K562 (cell line): ENCODE results near the gene STK25. TPM values are rescaled to one million over a fixed set of nuclear protein-coding genes. Genes with fewer than 3 reads are reported as not detected.

Experiments used
- ATAC-seq: fragments of 200-7000 bp; cut with Tn5 transposase; 3 replicates; pipeline ENCODE4 v1.9.1; 2020; ENCODE audit warnings: moderate library complexity
- BruUV-seq: library from RNA; stranded (reverse); fragments of 400-500 nt; replicated peaks from 2 replicates; lab custom pipeline; 2021; lab: Mats Ljungman, UMichigan
- CTCF ChIA-PET: fragments of 300-600 bp; formaldehyde crosslinking; extraction: SDS; loops from one replicate; lab custom pipeline; 2021; ENCODE audit warnings: low intra/inter-chr PET ratio; lab: Yijun Ruan, JAX
- POLR2A ChIA-PET: fragments of 300-600, 350-650 bp; sonication (Branson Sonifier 250); formaldehyde crosslinking; extraction: SDS; loops from one replicate; lab custom pipeline; 2021; ENCODE audit warnings: antibody characterized with exemption, inconsistent platforms; lab: Yijun Ruan, JAX
- DNase-seq, 4 experiments: peaks; one replicate each; pipeline versions ENCODE4 v3.0.0 to v3.0.0-alpha.2; 2011 to 2018; ENCODE audit warnings: low spot score in 3 of 4, mixed read lengths in 3 of 4; ENCODE audit errors: extremely low read depth in 1 of 4
- FAIRE-seq: peaks from 2 replicates; lab custom pipeline; 2011; peaks lifted over from hg19 to GRCh38; lab: Jason Lieb, UNC
- H2AFZ ChIP-seq: 2 replicates; pipeline ENCODE4 v1.6.0; 2011; ENCODE audit warnings: low read depth, low read length, control low read depth, inconsistent platforms
- H3K27ac ChIP-seq: fragments of 200-600 bp; 3 replicates; pipeline ENCODE4 v1.8.0; 2011; ENCODE audit warnings: low read depth, mild to moderate bottlenecking, control low read depth, inconsistent platforms, low read length, moderate library complexity, mixed read lengths; ENCODE audit errors: extremely low read depth
- H3K27me3 ChIP-seq, 2 experiments: fragments of 300-600 bp in 1 of 2; 2 replicates in 1 of 2; 3 replicates in 1 of 2; pipeline versions ENCODE4 v1.6.0 to v1.8.0; 2011; ENCODE audit warnings: inconsistent platforms in 2 of 2, low read length in 2 of 2, mild to moderate bottlenecking in 1 of 2, mixed read lengths in 1 of 2, moderate library complexity in 1 of 2; ENCODE audit not compliant: control insufficient read depth in 2 of 2, insufficient read depth in 2 of 2
- H3K36me3 ChIP-seq: fragments of 300-600 bp; 3 replicates; pipeline ENCODE4 v1.8.0; 2011; ENCODE audit warnings: mild to moderate bottlenecking, low read length, inconsistent platforms; ENCODE audit not compliant: control insufficient read depth, insufficient read depth
- H3K4me1 ChIP-seq, 2 experiments: fragments of 200-600 bp in 1 of 2; replicated peaks in 1 of 2; 2 replicates in 1 of 2; 3 replicates in 1 of 2; pipeline versions ENCODE4 v1.5.1 to v1.8.0; 2011; ENCODE audit warnings: inconsistent platforms in 2 of 2, low read length in 2 of 2, mild to moderate bottlenecking in 1 of 2, mixed read lengths in 1 of 2, moderate library complexity in 1 of 2; ENCODE audit not compliant: control insufficient read depth in 2 of 2, insufficient read depth in 2 of 2
- H3K4me2 ChIP-seq: 2 replicates; pipeline ENCODE4 v1.6.1; 2011; ENCODE audit warnings: low read length, control low read depth, inconsistent platforms, mixed read lengths; ENCODE audit not compliant: insufficient read depth
- H3K4me3 ChIP-seq: fragments of 200-600 bp; sonication (generic), shearing (Covaris generic); 2 replicates; pipeline ENCODE4 v1.5.1; 2016; ENCODE audit warnings: control low read depth, inconsistent platforms
- H3K79me2 ChIP-seq: fragments of 200-600 bp; 3 replicates; pipeline ENCODE4 v1.8.0; 2011; ENCODE audit warnings: low read length, inconsistent platforms; ENCODE audit not compliant: control insufficient read depth, insufficient read depth
- H3K9ac ChIP-seq, 2 experiments: 2 replicates each; pipeline versions ENCODE4 v1.6.0 to v1.6.1; 2011; ENCODE audit warnings: low read depth in 2 of 2, low read length in 2 of 2, control low read depth in 1 of 2, inconsistent platforms in 1 of 2, mild to moderate bottlenecking in 1 of 2, mixed read lengths in 1 of 2; ENCODE audit not compliant: insufficient read depth in 1 of 2
- H3K9me1 ChIP-seq: one replicate; pipeline ENCODE4 v1.6.0; 2011; ENCODE audit warnings: inconsistent platforms, mild to moderate bottlenecking, low read length, moderate library complexity; ENCODE audit not compliant: control insufficient read depth, insufficient read depth
- H3K9me3 ChIP-seq: replicated peaks from 2 replicates; pipeline ENCODE4 v1.5.1; 2011; ENCODE audit warnings: low read depth, low read length, inconsistent platforms; ENCODE audit not compliant: control insufficient read depth, insufficient read depth
- H4K20me1 ChIP-seq: replicated peaks from 2 replicates; pipeline ENCODE4 v1.6.1; 2011; ENCODE audit warnings: low read length, inconsistent platforms, mixed read lengths; ENCODE audit not compliant: control insufficient read depth, insufficient read depth
- CBX3 ChIP-seq, 2 experiments: IDR thresholded peaks; 1 replicate in 1 of 2; 2 replicates in 1 of 2; pipeline ENCODE4 v1.6.1; 2012; ENCODE audit warnings: inconsistent platforms in 2 of 2, low read length in 2 of 2, borderline replicate concordance in 1 of 2, control low read depth in 1 of 2
- CHAMP1 ChIP-seq: fragments of 450-650 bp; IDR thresholded peaks from 2 replicates; pipeline ENCODE4 v1.6.1; 2016; ENCODE audit warnings: mild to moderate bottlenecking
- CHD2 ChIP-seq: IDR thresholded peaks from 2 replicates; pipeline ENCODE4 v1.6.1; 2011; ENCODE audit warnings: low read depth, low read length
- GATA2 ChIP-seq: sonication (generic); formaldehyde crosslinking; IDR thresholded peaks from 2 replicates; pipeline ENCODE4 v1.4.0; 2020; ENCODE audit warnings: mild to moderate bottlenecking, missing genetic modification reagents
- IRF9 ChIP-seq: fragments of 450-650 bp; IDR thresholded peaks from 2 replicates; pipeline ENCODE4 v1.6.1; 2016; ENCODE audit warnings: missing biosample characterization, missing genetic modification characterization
- KLF6 ChIP-seq: fragments of 250-450 bp; sonication (Bioruptor Pico); IDR thresholded peaks from 2 replicates; pipeline ENCODE4 v1.4.0; 2020; ENCODE audit warnings: mild to moderate bottlenecking, moderate library complexity, borderline replicate concordance
- RFX1 ChIP-seq: fragments of 450-650 bp; IDR thresholded peaks from 2 replicates; pipeline ENCODE4 v1.6.1; 2016; ENCODE audit warnings: mild to moderate bottlenecking, moderate library complexity
- TFAM ChIP-seq: fragments of 250-450 bp; sonication (Bioruptor Pico); conservative IDR thresholded peaks from 2 replicates; pipeline ENCODE4 v1.5.0; 2021; ENCODE audit warnings: mild to moderate bottlenecking, moderate library complexity
- ZBTB33 ChIP-seq: sonication (generic); formaldehyde crosslinking; IDR thresholded peaks from 2 replicates; pipeline ENCODE4 v1.8.1; 2023; ENCODE audit warnings: mild to moderate bottlenecking, missing genetic modification reagents
- WGBS: fragments of 100-300 bp; shearing (Covaris generic); methylation state at CpG from one replicate; pipeline ENCODE4 v1.1.6; 2016; ENCODE audit warnings: low coverage, mixed read lengths; ENCODE audit not compliant: insufficient coverage; ENCODE audit errors: missing lambda C conversion rate; 5-methylcytosine and 5-hydroxymethylcytosine counted together
- in situ Hi-C: fragments of 300-500 bp; cut with MboI; formaldehyde crosslinking; loops from 4 replicates; pipeline ENCODE4 v1.15.0; 2018; ENCODE audit warnings: inconsistent platforms, mixed read lengths
- intact Hi-C: fragments of 100-400 bp; cut with micrococcal nuclease; formaldehyde crosslinking; loops from 2 replicates; pipeline ENCODE4 v1.14.2; 2022
- polyA plus RNA-seq, 8 experiments: library from polyadenylated mRNA; depleted of rRNA in 4 of 8; stranded (reverse) in 5 of 8; unstranded in 3 of 8; fragments of >200 nt; fragmentation: Nextera tagmentation in 2 of 8; fragmentation: Illumina TruSeq in 1 of 8; extraction: Ambion mirVana in 2 of 8; extraction: Trizol in 1 of 8; gene quantifications; 2 replicates each; pipeline versions ENCODE4 v1.2.1 to v1.2.3, GENCODE V29; 2011 to 2014; ENCODE audit warnings: inconsistent platforms in 1 of 8, missing spikeins in 1 of 8
- total RNA-seq, 7 experiments: library from RNA; depleted of rRNA in 6 of 7; stranded (reverse); fragments of >200 nt in 6 of 7; fragmentation: Illumina TruSeq in 2 of 7; extraction: Trizol in 2 of 7; gene quantifications; 2 replicates each; pipeline versions ENCODE4 v1.2.1 to v1.2.3, GENCODE V29; 2011 to 2021; ENCODE audit warnings: low replicate concordance in 1 of 7

Gene STK25
- total and polyA plus RNA-seq, 9 of the 15 experiments (the other 6 are each of a cell fraction or from before 2014, with no cell fraction given) = 5.4 to 177 (median 116) TPM

GRCh38 chr2:241553981-241554380, 45.6 kb upstream of the STK25 start (continued):
- TF ChIP-seq IRF9 (tag) (no peak), CHAMP1 (no peak), CBX3 (IDR thresholded peaks at IDR 0.05; ENCODE audit: borderline replicate concordance in 1 of 2, low read length in 2 of 2) (no peak), TFAM (CRISPR knock-in tag) (no peak), GATA2 (CRISPR knock-in tag) (no peak), KLF6 (CRISPR knock-in tag) (no peak)

GRCh38 chr2:241553512-241553830, 45.1 kb upstream of the STK25 start:
- Histone ChIP-seq H3K4me2 (no peak overlapping the region), H3K4me3 (no peak overlapping the region), H4K20me1 (no peaks in the 10 kb centered on the region), H3K9me1 (no peaks in the 10 kb centered on the region), H3K4me1 (peaks cover 0 to 24% of the 10 kb centered on the region in 2 experiments; a peak in 2 of 5 replicates), H2AFZ (no peak overlapping the region), H3K79me2 (no peaks in the 10 kb centered on the region), H3K27me3 (peaks cover 0 to 12% of the 10 kb centered on the region in 2 experiments; a peak in 2 of 5 replicates), H3K9me3 (no peaks in the 10 kb centered on the region), H3K9ac (no peak overlapping the region), H3K36me3 (no peaks in the 10 kb centered on the region), H3K27ac (no peak overlapping the region)
- TF ChIP-seq CHD2 (peak; percentile 67; the same call in 1 of the 2 replicates), RFX1 (peak; percentile 66; the same call in 1 of the 2 replicates), ZBTB33 (no peak)
- ATAC-seq = no peak
- no peak for DNase-seq
- CTCF ChIA-PET = no interaction called here
- intact Hi-C loops = no loop called here
- POLR2A ChIA-PET = no interaction called here
- no peak for FAIRE-seq
- no TSS peak for BruUV-seq
- in situ Hi-C loops = no loop called here
- 9% methylated on average over 7 of the region's 12 CpGs for whole genome bisulfite sequencing
